NCI-H187 treated with DMSO at 0.1 percent for 48 hours (cell line): ENCODE measurements around the gene NEURL4.

Experiments
- DNase-seq: peaks from one replicate; lab custom pipeline; 2025; lab: John Stamatoyannopoulos, UW

The NEURL4 gene

GRCh38 chr17:7304179-7304578, 25.0 kb downstream of the NEURL4 start:
- no peak for DNase-seq

DNA sequence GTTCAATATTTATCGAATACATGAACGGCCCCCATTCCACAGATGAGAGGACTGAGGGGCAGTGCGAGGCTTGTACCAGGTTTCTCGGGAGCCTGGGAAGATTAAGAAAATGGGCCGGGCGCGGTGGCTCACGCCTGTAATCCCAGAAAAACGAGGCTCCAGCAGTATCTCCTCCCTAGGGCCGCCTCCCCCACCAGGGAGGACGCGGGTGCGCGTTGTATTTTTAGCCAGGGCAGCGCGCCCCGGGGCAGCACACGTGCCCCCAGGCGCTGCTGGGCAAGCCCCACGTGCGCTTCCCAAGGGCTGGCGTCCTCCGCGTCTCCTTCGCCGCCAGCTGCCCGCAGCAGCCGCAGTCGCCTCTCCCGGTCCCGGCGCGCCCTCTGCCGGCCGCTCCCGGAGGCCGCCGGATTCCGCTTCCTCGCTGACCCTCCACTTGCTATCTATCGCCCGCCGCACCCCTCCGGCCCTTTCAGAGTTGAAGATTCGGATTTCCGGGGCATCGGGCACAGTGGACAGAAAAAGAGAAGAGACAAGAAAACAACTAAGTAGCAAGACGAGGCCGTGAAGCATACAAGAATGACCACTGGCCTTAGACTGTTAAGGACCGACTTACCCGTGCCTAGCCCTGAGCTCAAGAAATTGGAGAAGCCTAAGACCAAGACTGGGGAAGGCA, 32.8 kb downstream of the NEURL4 start:
- no peak for DNase-seq

GRCh38 chr17:7295230-7296180, 33.6 kb downstream of the NEURL4 start:
- DNase-seq: no peak

DNA sequence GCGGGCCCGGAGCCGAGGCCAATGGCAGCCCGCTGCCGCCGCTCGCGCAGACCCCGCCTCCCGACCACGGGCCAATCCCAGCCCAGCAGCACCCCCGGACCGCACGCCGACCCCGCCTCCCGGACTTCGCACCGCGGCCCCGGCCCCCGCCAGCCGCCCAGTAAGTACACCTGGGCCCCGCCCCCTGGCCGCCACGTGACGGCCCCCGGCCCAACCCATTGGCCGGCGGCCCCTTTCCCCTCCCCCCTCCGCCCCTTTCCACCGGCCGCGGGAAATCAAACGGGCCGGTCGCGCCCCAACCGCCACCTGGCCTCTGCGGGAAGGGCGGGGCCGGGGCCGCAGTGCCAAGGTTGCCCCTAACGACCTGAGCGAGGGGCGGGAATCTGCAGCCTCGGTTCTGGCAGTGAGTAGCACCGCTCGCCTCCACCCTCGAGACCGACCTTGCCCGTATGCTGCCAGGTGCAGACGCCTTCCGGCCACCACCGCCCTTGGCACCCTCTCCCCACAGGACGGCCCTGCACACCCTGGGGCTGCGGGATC, 34.5 kb downstream of the NEURL4 start, which contains the start of gene YBX2:
TSS of gene YBX2 (minus strand) at position 26 of the 540 bp plus-strand sequence. CDS start 139 bp downstream, outside the sequence.
- DNase-seq: peak; percentile 30

GRCh38 chr17:7293816-7294613, 35.1 kb downstream of the NEURL4 start:
- DNase-seq: no peak

- DNase-seq: no peak
Measured at GRCh38 chr17:7293159-7293558, 36.0 kb downstream of the NEURL4 start.

GRCh38 chr17:7292729-7293128, 36.4 kb downstream of the NEURL4 start:
- DNase-seq: no peak

GRCh38 chr17:7292194-7292593, 36.9 kb downstream of the NEURL4 start:
- no peak for DNase-seq

DNA sequence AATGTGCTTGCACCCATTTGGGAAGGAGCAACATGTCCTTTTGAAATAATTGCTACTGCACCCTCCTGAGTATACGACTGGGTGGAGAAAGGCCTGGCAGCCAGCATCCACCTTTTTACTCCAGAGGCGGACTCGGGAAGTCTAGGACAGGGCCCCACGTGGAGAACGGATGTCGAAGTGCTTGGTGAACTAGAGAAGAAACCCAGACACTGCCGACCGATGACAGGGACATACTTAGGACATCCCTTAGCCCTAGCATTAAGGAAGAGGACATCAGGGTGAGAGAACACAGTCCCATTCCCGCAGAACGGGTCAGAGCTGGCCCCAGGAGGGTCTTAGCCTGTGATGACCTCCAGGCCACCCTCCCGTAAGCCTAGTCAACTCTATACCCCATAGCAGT, 38.5 kb downstream of the NEURL4 start:
- no peak for DNase-seq

GRCh38 chr17:7290166-7290565, 39.0 kb downstream of the NEURL4 start:
- no peak for DNase-seq

GRCh38 chr17:7289256-7290032, 39.7 kb downstream of the NEURL4 start:
- no peak for DNase-seq

DNA sequence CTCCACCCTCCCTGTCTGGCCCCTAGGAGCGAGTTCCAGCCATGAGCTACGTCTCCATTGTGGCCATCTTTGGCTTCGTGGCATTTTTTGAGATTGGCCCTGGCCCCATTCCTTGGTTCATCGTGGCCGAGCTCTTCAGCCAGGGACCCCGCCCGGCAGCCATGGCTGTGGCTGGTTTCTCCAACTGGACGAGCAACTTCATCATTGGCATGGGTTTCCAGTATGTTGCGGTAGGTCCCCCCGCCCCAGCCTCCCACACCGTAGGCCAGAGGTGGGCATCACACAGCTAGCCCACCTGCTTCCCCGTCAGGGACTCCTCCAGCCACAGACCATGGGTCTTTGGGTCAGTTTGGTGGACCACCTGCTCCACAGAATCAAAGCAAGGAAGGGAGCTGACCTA, 43.5 kb downstream of the NEURL4 start:
- DNase-seq: no peak

DNA sequence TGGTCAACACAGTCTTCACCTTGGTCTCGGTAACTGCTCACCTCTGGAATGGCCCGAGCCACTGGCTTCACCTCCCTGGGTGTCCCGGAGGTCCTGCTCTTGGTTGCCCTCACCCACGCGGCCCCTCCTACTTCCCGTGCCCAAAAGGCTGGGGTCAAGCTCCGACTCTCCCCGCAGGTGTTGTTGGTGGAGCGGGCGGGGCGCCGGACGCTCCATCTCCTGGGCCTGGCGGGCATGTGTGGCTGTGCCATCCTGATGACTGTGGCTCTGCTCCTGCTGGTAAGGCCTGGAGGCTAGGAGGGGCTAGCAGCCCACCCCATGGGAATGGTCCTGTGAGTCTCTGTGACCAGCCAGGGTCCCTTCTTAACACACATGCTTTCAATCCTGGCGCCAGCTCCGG, 44.2 kb downstream of the NEURL4 start:
- no peak for DNase-seq

- no peak for DNase-seq
Measured at GRCh38 chr17:7283471-7284216, 45.5 kb downstream of the NEURL4 start.

DNA sequence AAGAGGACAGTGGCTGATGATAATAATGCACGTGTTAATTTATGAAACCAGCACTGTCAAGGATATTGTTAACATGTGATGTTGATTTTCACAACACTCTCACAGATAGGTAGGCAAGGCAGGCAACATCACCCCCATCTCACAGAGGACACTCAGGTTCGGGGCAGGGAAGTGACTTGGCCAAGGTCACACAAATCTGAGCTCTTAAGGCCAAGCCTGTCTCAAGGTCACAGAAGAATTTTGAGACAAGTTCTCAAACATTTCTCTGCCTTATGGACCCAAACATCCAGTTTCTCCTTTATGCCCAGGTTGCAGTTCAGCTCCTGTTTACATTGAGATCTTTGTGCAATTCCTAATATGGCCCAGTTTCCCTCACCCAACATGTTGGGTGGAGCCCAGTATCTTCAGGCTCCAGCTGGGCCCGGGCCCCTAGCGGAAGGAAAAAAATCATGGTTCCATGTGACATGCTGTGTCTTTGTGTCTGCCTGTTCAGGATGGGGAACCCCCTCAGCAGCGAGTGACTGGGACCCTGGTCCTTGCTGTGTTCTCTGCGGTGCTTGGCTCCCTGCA, 46.3 kb downstream of the NEURL4 start:
- no peak for DNase-seq

DNA sequence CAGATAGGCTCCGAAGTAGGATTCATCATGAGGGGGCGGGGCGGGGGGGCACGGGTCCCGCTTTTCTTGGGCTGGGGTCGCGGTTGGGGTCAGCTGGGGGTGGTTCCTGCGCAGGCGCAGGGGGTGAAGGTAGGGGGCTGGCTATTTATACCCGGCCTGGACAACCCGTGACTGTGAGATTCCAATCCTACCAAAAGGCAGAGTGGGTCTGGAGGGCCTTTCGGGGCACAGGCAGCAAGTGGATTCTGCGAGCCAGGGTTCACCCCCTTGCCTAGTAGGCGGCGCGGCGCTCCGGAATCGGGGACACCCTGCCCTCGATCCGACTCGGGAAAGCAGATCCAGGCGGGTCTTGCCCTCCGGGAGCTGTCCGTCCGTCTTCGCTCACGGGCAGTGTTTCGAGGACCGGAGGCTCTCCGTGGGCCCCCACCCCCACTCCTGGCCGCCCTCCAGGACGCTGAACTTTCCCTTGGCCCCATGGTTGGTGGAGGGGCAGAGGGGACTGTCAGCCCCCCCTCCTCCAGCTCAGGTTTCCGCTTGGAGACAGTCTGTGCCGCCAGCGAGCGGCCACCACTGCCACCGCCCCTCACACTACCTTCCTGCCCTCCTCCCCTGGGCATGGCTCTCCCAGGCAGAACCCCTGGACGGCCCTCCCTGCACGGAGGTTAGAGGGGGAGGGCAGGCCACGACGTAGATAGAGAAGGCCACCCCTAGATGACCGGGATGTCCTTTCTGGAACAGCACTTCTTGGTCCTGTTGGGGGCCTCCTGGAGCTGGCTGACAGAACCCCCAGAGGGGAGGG, 47.0 kb downstream of the NEURL4 start:
- DNase-seq: no peak

DNA sequence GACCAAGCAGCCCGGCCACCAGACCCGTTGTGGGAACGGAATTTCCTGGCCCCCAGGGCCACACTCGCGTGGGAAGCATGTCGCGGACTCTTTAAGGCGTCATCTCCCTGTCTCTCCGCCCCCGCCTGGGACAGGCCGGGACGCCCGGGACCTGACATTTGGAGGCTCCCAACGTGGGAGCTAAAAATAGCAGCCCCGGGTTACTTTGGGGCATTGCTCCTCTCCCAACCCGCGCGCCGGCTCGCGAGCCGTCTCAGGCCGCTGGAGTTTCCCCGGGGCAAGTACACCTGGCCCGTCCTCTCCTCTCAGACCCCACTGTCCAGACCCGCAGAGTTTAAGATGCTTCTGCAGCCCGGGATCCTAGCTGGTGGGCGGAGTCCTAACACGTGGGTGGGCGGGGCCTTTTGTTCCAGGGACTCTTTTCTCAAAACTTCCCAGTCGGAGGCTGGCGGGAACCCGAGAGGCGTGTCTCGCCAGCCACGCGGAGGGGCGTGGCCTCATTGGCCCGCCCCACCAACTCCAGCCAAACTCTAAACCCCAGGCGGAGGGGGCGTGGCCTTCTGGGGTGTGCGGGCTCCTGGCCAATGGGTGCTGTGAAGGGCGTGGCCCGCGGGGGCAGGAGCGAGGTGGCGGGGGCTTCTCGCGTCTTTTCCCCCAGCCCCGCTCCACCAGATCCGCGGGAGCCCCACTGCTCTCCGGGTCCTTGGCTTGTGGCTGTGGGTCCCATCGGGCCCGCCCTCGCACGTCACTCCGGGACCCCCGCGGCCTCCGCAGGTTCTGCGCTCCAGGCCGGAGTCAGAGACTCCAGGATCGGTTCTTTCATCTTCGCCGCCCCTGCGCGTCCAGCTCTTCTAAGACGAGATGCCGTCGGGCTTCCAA, 47.8 kb downstream of the NEURL4 start, which contains the start of gene SLC2A4:
TSS of gene SLC2A4 (plus strand) at position 645 of the 879 bp plus-strand sequence. CDS start at position 862, 217 bp downstream.
- peak; percentile 61 for DNase-seq

- DNase-seq: no peak
Measured at GRCh38 chr17:7280519-7281073, 48.5 kb downstream of the NEURL4 start.
